ENCODE results near the gene SIDT2.

The SIDT2 gene

GRCh38 chr11:117170210-117170609 is 8.3 kb upstream of the SIDT2 start:
- TF ChIP-seq, protein P1, sequence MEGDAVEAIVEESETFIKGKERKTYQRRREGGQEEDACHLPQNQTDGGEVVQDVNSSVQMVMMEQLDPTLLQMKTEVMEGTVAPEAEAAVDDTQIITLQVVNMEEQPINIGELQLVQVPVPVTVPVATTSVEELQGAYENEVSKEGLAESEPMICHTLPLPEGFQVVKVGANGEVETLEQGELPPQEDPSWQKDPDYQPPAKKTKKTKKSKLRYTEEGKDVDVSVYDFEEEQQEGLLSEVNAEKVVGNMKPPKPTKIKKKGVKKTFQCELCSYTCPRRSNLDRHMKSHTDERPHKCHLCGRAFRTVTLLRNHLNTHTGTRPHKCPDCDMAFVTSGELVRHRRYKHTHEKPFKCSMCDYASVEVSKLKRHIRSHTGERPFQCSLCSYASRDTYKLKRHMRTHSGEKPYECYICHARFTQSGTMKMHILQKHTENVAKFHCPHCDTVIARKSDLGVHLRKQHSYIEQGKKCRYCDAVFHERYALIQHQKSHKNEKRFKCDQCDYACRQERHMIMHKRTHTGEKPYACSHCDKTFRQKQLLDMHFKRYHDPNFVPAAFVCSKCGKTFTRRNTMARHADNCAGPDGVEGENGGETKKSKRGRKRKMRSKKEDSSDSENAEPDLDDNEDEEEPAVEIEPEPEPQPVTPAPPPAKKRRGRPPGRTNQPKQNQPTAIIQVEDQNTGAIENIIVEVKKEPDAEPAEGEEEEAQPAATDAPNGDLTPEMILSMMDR (IDR thresholded peaks at IDR 0.05; ENCODE audit: insufficient read depth, low read length, missing control alignments): no peak
- CTCF ChIA-PET: interaction anchor here (1.3 to 6.1 kb wide), 5 partner anchors 8 to 379 kb away, joined by 3 to 29 read pairs (median 4); partner anchors contain the start of genes APOA5 and SIDT2
- POLR2A ChIA-PET: interaction anchor here (1.0 kb wide), 1 partner anchor 9 kb away, joined by 5 read pairs; the partner anchor contains the start of gene SIDT2
- DNase-seq (ENCODE audit: low read depth, low spot score): no peak
- no peak overlapping the region for H3K4me3 ChIP-seq (ENCODE audit: low read depth, low read length)

- CTCF ChIA-PET: interaction anchor here (1.5 to 6.1 kb wide), 4 partner anchors 10 to 380 kb away, joined by 4 to 29 read pairs (median 7); partner anchors contain the start of gene APOA5
- TF ChIP-seq, protein P1 (IDR thresholded peaks at IDR 0.05; ENCODE audit: insufficient read depth, low read length, missing control alignments): no peak
- POLR2A ChIA-PET: no interaction called here
- H3K4me3 ChIP-seq (ENCODE audit: low read depth, low read length): no peak overlapping the region
- no peak for DNase-seq (ENCODE audit: low read depth, low spot score)
Measured at GRCh38 chr11:117171007-117171403, 7.5 kb upstream of the SIDT2 start.

DNA sequence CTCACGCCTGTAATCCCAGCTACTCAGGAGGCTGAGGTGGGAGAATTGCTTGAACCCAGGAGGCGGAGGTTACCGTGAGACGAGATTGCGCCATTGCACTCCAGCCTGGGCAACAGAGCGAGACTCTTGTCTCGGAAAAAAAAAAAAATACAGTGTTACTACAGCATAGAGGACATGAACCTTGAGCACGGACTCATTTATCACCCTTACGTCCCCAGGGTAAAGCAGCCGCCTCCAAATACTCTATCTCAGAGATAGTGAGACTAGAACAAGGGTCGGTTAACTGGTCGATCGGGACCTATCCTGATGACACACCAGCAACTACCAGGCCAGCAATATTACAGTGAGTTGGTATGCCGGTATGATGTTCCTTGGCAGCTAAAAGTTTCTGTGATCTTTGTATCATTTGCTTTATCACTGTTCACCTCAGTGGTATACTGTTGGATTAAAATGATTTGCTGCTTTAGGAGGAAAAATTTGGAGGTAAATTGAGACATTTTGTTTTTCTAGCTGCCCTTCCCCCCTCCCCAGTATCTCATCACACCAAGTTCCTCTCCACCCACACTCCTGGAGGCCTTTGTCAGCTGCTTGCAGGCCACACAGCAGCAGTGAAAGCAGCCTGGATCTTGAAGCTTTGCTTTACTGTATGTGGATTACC is 7.0 kb upstream of the SIDT2 start:
- DNase-seq (ENCODE audit: low read depth, low spot score): no peak
- no peak overlapping the region for H3K4me3 ChIP-seq (ENCODE audit: low read depth, low read length)
- TF ChIP-seq, protein P1 (IDR thresholded peaks at IDR 0.05; ENCODE audit: insufficient read depth, low read length, missing control alignments): no peak
- CTCF ChIA-PET: interaction anchor here (1.0 to 6.1 kb wide), 6 partner anchors 9 to 381 kb away, joined by 3 to 29 read pairs (median 6); partner anchors contain the start of gene APOA5
- POLR2A ChIA-PET: no interaction called here

GRCh38 chr11:117172724-117173421 is 5.7 kb upstream of the SIDT2 start:
- DNase-seq (ENCODE audit: low read depth, low spot score): no peak
- CTCF ChIA-PET: interaction anchor here (0.6 to 6.1 kb wide), 9 partner anchors 8 to 441 kb away, joined by 3 to 29 read pairs (median 5); partner anchors contain the start of gene APOA5
- TF ChIP-seq, protein P1 (IDR thresholded peaks at IDR 0.05; ENCODE audit: insufficient read depth, low read length, missing control alignments): no peak
- POLR2A ChIA-PET: no interaction called here
- no peak overlapping the region for H3K4me3 ChIP-seq (ENCODE audit: low read depth, low read length)

- ChIA-PET CTCF (interaction anchor here (1.8 kb wide), 1 partner anchor 51 kb away, joined by 5 read pairs; no protein-coding TSS in a partner anchor), POLR2A (no interaction called here)
- no peak for DNase-seq (ENCODE audit: low read depth, low spot score)
- no peak overlapping the region for H3K4me3 ChIP-seq (ENCODE audit: low read depth, low read length)
- TF ChIP-seq, protein P1 (IDR thresholded peaks at IDR 0.05; ENCODE audit: insufficient read depth, low read length, missing control alignments): no peak
Measured at GRCh38 chr11:117175104-117175503, 3.4 kb upstream of the SIDT2 start.

GRCh38 chr11:117175781-117176180 is 2.8 kb upstream of the SIDT2 start:
- CTCF ChIA-PET: interaction anchor here (1.8 kb wide), 1 partner anchor 50 kb away, joined by 5 read pairs; no protein-coding TSS in a partner anchor
- TF ChIP-seq, protein P1 (IDR thresholded peaks at IDR 0.05; ENCODE audit: insufficient read depth, low read length, missing control alignments): no peak
- no peak overlapping the region for H3K4me3 ChIP-seq (ENCODE audit: low read depth, low read length)
- DNase-seq (ENCODE audit: low read depth, low spot score): no peak
- POLR2A ChIA-PET: no interaction called here

Measured in AG04449 (cell line).